ENCODE data around the gene SETDB2.

Gene SETDB2

DNA sequence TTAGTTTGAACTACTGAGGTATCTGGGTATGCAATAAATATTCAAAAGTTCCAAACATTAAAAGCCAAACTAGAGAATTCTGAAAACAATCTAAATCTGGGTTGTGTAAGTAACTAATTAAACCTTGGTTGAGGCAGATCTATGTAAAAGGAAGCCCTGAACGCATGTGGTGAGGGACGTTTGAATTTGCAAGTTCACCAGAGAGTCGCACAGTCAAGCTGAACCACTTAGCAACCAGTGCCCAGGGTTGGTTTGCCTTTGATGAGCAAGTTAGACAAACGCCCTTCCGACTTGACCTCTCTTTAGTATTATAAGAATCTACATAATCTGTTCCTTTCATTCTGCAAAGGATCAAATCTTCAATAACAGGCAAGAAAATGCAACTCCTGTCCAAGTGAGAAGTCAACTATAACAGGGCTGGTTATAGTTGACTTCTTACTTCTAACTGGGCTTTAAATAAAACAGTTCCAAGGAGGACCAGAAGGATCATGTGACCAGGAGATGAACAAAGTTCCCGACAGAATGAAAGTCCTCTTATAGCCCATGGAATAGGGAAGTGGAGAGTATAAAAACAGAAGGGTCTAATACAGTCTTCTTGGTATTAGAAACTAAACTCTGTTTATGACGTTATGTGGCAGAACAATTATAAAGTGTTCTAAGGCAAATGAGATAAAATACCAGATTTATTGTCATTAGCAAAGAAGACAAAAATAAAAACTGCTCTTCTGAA, 92.2 kb downstream of the SETDB2 start:
- DNase-seq, result peak; percentile 67

DNA sequence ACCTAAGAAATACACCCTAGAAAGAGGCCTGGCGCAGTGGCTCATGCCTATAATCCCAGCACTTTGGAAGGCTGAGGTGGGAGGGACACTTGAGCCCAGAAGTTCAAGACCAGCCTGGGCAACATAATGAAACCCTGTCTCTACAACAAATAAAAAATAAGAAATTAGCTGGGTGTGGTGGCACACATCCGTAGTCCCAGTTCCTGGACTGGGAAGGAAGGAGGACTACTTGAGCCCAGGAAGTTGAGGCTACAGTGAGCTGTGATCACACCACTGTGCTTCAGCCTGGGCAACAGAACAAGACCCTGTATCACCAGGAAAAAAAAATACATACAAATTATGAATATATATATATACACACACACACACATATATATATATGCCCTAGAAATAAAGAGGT, 94.3 kb downstream of the SETDB2 start:
- DNase-seq, result no peak

DNA sequence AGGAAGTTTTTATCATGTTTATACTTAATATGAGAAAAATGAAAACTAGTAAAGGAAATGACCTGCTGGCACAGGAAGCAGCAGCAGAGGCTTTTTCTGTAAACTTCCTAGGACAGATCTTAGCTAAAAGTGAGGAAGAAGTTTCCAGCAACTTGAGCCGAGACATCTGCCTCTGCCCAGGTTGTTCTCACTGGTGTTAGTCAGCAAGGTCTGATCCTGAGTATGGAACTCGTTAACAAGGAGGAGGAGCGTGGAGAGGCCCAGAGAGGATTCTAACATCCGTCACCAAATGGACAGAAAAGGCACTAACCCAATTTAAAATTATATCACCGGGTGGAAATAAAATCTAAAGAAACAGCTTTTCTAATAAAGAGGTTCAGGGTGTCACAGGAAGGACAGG, 95.2 kb downstream of the SETDB2 start:
- DNase-seq, result no peak

DNA sequence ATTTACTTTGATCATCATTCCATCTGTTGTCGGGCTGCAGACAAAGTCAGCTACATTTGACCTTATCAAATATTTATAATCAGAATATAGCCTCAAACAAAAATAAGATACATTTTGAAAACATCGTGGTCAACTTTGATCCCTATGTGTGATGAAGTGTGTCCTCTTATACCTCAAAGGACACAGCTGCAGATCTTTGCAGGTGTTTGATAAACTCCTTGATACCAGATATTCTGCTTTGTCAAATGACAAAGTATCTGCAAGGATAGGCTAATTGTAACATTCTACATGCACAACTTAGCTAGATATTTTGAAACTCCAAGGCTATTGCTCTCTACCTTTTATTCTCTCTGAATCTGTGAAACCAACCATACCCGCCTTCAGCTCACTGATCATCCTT, 95.7 kb downstream of the SETDB2 start:
- no peak for DNase-seq

DNA sequence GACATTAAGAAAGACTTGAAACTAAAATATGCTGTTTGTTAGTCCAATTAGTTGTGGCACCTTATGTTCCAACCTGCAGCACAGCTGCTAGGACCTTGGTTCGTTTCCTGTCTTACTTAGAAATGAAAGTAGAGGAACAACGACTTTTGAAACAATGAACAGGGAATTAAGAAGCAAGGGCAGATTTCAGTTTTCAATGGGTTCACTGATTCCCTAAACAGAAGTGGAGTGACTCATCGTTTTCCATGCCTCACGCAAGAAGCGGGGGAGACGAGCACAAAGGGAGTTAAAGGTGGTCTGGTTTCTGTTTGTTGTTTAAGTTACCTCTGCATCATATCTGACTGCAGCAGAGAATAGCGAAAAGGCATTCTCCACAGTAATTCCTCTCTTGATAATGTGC, 96.5 kb downstream of the SETDB2 start:
- peak; percentile 60 for DNase-seq

DNA sequence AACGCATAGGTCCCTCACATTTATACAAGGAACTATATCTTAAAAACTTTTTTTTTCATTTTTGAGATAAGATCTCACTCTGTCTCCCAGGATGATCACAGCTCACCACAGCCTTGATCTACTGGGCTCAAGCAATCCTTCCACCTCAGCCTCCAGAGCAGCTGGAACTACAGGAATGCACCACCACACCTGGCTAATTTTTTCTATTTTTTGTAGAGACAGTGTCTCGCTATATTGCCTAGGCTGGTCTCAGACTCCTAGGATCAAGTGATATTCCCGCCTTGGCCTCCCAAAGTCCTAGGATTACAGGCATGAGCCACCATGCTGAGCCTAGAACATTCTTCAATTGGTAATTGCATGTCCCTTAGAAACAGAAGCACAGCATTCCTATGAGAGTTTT, 99.6 kb downstream of the SETDB2 start:
- no peak for DNase-seq

Measured in suppressor macrophage treated with lipopolysaccharide for 4 hours (primary cell).